HG03575 (cell line): Measurements from ENCODE around the gene CYP17A1.

Experiments
- ATAC-seq: cut with Tn5 transposase; IDR thresholded peaks from one replicate; pipeline ENCODE4 v1.9.1; 2021; ENCODE audit not compliant: unreplicated experiment, insufficient number of reproducible peaks, low FRiP score; ENCODE audit errors: extremely low read depth

Gene CYP17A1

GRCh38 chr10:102813017-102813541, 24.1 kb downstream of the CYP17A1 start:
- no peak for ATAC-seq

GRCh38 chr10:102812231-102812876, 24.9 kb downstream of the CYP17A1 start:
- ATAC-seq, result no peak

- ATAC-seq, result no peak
These were observed 25.9 kb downstream of the CYP17A1 start for GRCh38 chr10:102811346-102811745.

- no peak for ATAC-seq
These were observed 28.8 kb downstream of the CYP17A1 start for GRCh38 chr10:102808380-102808779.

- ATAC-seq, result no peak
These were observed 32.7 kb downstream of the CYP17A1 start for GRCh38 chr10:102804382-102805055.

GRCh38 chr10:102802920-102803534, 34.2 kb downstream of the CYP17A1 start:
- no peak for ATAC-seq

GRCh38 chr10:102801978-102802377, 35.2 kb downstream of the CYP17A1 start:
- ATAC-seq, result no peak

GRCh38 chr10:102801496-102801895, 35.7 kb downstream of the CYP17A1 start:
- no peak for ATAC-seq

- ATAC-seq, result no peak
These were observed 36.4 kb downstream of the CYP17A1 start for GRCh38 chr10:102800611-102801335.

- no peak for ATAC-seq
These were observed 37.3 kb downstream of the CYP17A1 start for GRCh38 chr10:102799691-102800471.

GRCh38 chr10:102796407-102797176, 40.6 kb downstream of the CYP17A1 start:
- peak; percentile 62 for ATAC-seq

- no peak for ATAC-seq
These were observed 41.5 kb downstream of the CYP17A1 start for GRCh38 chr10:102795453-102796406.

GRCh38 chr10:102791754-102792395, 45.3 kb downstream of the CYP17A1 start:
- ATAC-seq, result no peak

GRCh38 chr10:102785818-102786217, 51.4 kb downstream of the CYP17A1 start:
- no peak for ATAC-seq

- no peak for ATAC-seq
These were observed 53.6 kb downstream of the CYP17A1 start for GRCh38 chr10:102783568-102783967.

- no peak for ATAC-seq
These were observed 54.3 kb downstream of the CYP17A1 start for GRCh38 chr10:102782673-102783551.
